Endodermal cell (in vitro differentiated cells): Measurements from ENCODE around the gene EEF1A1. TPM values are rescaled to one million over a fixed set of nuclear protein-coding genes. Genes with fewer than 3 reads are reported as not detected.

Source experiments
- DNase-seq: peaks from one replicate; pipeline ENCODE4 v3.0.0-alpha.2; 2017
- H3K27ac ChIP-seq: 2 replicates; pipeline ENCODE4 v1.5.1; 2013; ENCODE audit warnings: mild to moderate bottlenecking, low read depth, low read length, moderate library complexity
- H3K27me3 ChIP-seq: 2 replicates; pipeline ENCODE4 v1.6.1; 2013; ENCODE audit warnings: mild to moderate bottlenecking, low read length, moderate library complexity; ENCODE audit not compliant: insufficient read depth, control insufficient read depth, poor library complexity, severe bottlenecking
- H3K36me3 ChIP-seq: 2 replicates; pipeline ENCODE4 v1.7.0; 2013; ENCODE audit warnings: mild to moderate bottlenecking, low read length, moderate library complexity; ENCODE audit not compliant: control insufficient read depth, insufficient read depth
- H3K4me1 ChIP-seq: one replicate; pipeline ENCODE4 v1.7.0; 2013; ENCODE audit warnings: low read length; ENCODE audit not compliant: control insufficient read depth, insufficient read depth
- H3K4me3 ChIP-seq: 2 replicates; pipeline ENCODE4 v1.5.1; 2013; ENCODE audit warnings: mild to moderate bottlenecking, low read length, moderate library complexity
- H3K9ac ChIP-seq: 2 replicates; pipeline ENCODE4 v1.6.1; 2013; ENCODE audit warnings: mild to moderate bottlenecking, low read length, moderate library complexity; ENCODE audit not compliant: poor library complexity, severe bottlenecking; ENCODE audit errors: extremely low read depth
- H3K9me3 ChIP-seq: 2 replicates; pipeline ENCODE4 v1.6.1; 2013; ENCODE audit warnings: mild to moderate bottlenecking, low read length, moderate library complexity; ENCODE audit not compliant: control insufficient read depth
- H3K27ac Mint-ChIP-seq: 2 replicates; pipeline ENCODE4 v1.8.0; 2020; ENCODE audit warnings: mixed read lengths
- H3K27me3 Mint-ChIP-seq: 2 replicates; pipeline ENCODE4 v1.8.0; 2021; ENCODE audit warnings: mild to moderate bottlenecking, mixed read lengths; ENCODE audit not compliant: insufficient read depth
- H3K36me3 Mint-ChIP-seq: 2 replicates; pipeline ENCODE4 v1.8.0; 2020; ENCODE audit warnings: low read depth, mixed read lengths
- H3K4me1 Mint-ChIP-seq: 2 replicates; pipeline ENCODE4 v1.8.0; 2020; ENCODE audit warnings: mixed read lengths
- H3K4me3 Mint-ChIP-seq: 2 replicates; pipeline ENCODE4 v1.8.0; 2020; ENCODE audit warnings: mild to moderate bottlenecking, moderate library complexity, mixed read lengths
- H3K9me3 Mint-ChIP-seq: 2 replicates; pipeline ENCODE4 v1.8.0; 2020; ENCODE audit warnings: mild to moderate bottlenecking, mixed read lengths
- WGBS, 2 experiments: methylation state at CpG; one replicate each; pipeline versions ENCODE4 v1.1.5 to v1.1.7; 2013; ENCODE audit warnings: missing lambda C conversion rate in 2 of 2, mixed read lengths in 1 of 2; ENCODE audit not compliant: insufficient coverage in 1 of 2, insufficient read length in 1 of 2; 5-methylcytosine and 5-hydroxymethylcytosine counted together
- total RNA-seq, 2 donors: library from RNA; stranded (reverse); fragmentation: NEBNext Ultra II Directional in 1 of 2; extraction: Animal tissue kit (Norgen Biotek cat#: 25700) in 1 of 2; gene quantifications; 2 replicates in 1 of 2; 3 replicates in 1 of 2; pipeline ENCODE4 v1.2.1, GENCODE V29; 2021
- TF ChIP-seq, protein P1 (sequence below): fragments of 200-600 bp; sonication (generic); conservative IDR thresholded peaks from 2 replicates; pipeline ENCODE4 v1.5.0; 2021; ENCODE audit warnings: antibody characterized with exemption, mild to moderate bottlenecking

EEF1A1 gene
- total RNA-seq, 2 donors from 2014 or later: 8,118 to 11,075 TPM

- H3K36me3 ChIP-seq: no peaks in the 10 kb centered on the region
- TF ChIP-seq, protein P1, sequence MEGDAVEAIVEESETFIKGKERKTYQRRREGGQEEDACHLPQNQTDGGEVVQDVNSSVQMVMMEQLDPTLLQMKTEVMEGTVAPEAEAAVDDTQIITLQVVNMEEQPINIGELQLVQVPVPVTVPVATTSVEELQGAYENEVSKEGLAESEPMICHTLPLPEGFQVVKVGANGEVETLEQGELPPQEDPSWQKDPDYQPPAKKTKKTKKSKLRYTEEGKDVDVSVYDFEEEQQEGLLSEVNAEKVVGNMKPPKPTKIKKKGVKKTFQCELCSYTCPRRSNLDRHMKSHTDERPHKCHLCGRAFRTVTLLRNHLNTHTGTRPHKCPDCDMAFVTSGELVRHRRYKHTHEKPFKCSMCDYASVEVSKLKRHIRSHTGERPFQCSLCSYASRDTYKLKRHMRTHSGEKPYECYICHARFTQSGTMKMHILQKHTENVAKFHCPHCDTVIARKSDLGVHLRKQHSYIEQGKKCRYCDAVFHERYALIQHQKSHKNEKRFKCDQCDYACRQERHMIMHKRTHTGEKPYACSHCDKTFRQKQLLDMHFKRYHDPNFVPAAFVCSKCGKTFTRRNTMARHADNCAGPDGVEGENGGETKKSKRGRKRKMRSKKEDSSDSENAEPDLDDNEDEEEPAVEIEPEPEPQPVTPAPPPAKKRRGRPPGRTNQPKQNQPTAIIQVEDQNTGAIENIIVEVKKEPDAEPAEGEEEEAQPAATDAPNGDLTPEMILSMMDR: no peak
- H3K9me3 ChIP-seq: no peaks in the 10 kb centered on the region
- no peak overlapping the region for H3K9ac ChIP-seq
- Mint-ChIP-seq H3K27ac (no peak overlapping the region), H3K27me3 (no peaks in the 10 kb centered on the region), H3K36me3 (no peaks in the 10 kb centered on the region), H3K4me3 (no peak overlapping the region), H3K4me1 (peaks cover 6% of the 10 kb centered on the region), H3K9me3 (no peaks in the 10 kb centered on the region)
- H3K27me3 ChIP-seq: no peaks in the 10 kb centered on the region
- no peaks in the 10 kb centered on the region for H3K4me1 ChIP-seq
- no peak overlapping the region for H3K27ac ChIP-seq
- no peak for DNase-seq
- H3K4me3 ChIP-seq: no peak overlapping the region
- 89 to 100% methylated on average over 3 of the region's 3 CpGs for WGBS, 2 experiments
These were observed 11.5 kb upstream of the EEF1A1 start for GRCh38 chr6:73532293-73532692.

DNA sequence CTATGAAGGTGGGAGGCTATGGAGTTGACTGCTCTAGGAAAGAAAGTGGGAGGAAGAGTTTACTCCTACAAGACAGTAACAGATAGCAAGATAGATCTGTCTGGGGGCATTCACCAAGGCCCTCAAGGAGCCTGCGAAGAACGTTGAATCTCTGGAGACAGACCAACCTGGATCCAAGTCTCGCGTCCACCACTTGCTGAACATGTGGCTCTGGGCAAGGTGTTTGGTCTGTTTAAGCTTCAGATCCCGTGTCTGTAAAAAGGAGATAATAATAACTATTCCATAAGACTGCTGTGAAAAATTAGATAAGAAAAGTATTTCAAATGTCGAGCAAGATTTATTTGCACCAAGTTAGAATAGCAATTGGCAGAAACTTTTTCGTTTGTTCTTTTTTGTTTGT is 8.1 kb upstream of the EEF1A1 start:
- no peak overlapping the region for H3K27ac Mint-ChIP-seq
- peaks cover 4% of the 10 kb centered on the region for H3K4me1 Mint-ChIP-seq
- H3K9ac ChIP-seq: no peak overlapping the region
- no peak overlapping the region for H3K27ac ChIP-seq
- H3K9me3 ChIP-seq: no peaks in the 10 kb centered on the region
- H3K4me3 Mint-ChIP-seq: no peak overlapping the region
- TF ChIP-seq, protein P1: no peak
- DNase-seq: no peak
- no peaks in the 10 kb centered on the region for H3K27me3 ChIP-seq
- H3K36me3 ChIP-seq: no peaks in the 10 kb centered on the region
- no peaks in the 10 kb centered on the region for H3K27me3 Mint-ChIP-seq
- H3K4me3 ChIP-seq: no peak overlapping the region
- H3K36me3 Mint-ChIP-seq: no peaks in the 10 kb centered on the region
- no peaks in the 10 kb centered on the region for H3K9me3 Mint-ChIP-seq
- WGBS, 2 experiments: 84 to 89% methylated on average over 3 to 7 of the region's 7 CpGs
- no peaks in the 10 kb centered on the region for H3K4me1 ChIP-seq

DNA sequence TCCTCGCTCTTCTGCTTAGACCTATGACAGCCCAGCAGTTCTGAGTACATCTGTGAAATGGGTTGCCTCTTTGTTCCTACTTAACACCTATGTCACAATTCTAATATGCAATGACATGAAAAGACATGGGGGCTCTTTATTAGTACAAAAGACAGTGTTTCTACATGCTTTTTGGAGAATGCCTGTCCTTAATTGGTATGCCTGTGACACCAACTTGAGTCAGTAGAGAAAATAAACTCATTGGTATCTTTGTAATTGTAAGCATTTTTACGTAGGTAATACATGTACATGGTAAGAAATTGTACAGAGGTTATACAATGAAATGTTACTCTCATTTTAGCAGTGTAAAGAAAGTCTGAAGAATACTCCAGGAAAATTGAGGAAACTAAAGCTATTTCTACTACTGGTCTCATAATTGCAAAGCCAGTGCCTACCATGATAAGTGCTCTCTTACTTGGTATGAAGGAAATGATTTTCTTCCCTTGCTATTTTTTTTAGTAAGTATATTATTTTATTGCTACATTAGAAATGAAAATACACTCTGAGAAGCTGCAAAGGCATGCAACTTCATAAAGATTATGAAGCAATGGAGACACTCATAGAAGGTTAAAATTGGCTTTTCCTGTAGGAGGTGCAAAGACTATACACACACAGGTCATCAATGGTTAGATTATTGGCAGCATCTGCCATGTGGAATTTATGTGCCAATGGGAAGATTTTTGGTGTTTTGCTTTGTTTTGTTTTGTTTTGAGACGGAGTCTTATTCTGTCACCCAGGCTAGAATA is 4.9 kb upstream of the EEF1A1 start:
- H3K27ac ChIP-seq: no peak overlapping the region
- H3K9me3 Mint-ChIP-seq: no peaks in the 10 kb centered on the region
- no peaks in the 10 kb centered on the region for H3K9me3 ChIP-seq
- no peaks in the 10 kb centered on the region for H3K36me3 ChIP-seq
- H3K27me3 Mint-ChIP-seq: no peaks in the 10 kb centered on the region
- DNase-seq: no peak
- H3K4me3 Mint-ChIP-seq: no peak overlapping the region
- no peak overlapping the region for H3K27ac Mint-ChIP-seq
- H3K4me1 ChIP-seq: no peaks in the 10 kb centered on the region
- WGBS, 2 experiments: 91 to 100% methylated on average over 2 to 3 of the region's 3 CpGs
- TF ChIP-seq, protein P1: no peak
- H3K36me3 Mint-ChIP-seq: peaks cover 3% of the 10 kb centered on the region
- no peak overlapping the region for H3K9ac ChIP-seq
- H3K27me3 ChIP-seq: no peaks in the 10 kb centered on the region
- no peak overlapping the region for H3K4me3 ChIP-seq
- H3K4me1 Mint-ChIP-seq: peaks cover 2% of the 10 kb centered on the region
